AG09309 (cell line): ENCODE measurements around the gene GPC5.

Experiments used
- DNase-seq: peaks from one replicate; pipeline ENCODE4 v3.0.0-alpha.2; 2010; ENCODE audit warnings: low read depth
- H3K4me3 ChIP-seq: 2 replicates; pipeline ENCODE4 v1.5.1; 2011; ENCODE audit warnings: mild to moderate bottlenecking, low read depth, low read length, moderate library complexity; ENCODE audit not compliant: control insufficient read depth
- TF ChIP-seq, protein P1 (sequence below): IDR thresholded peaks from 2 replicates; pipeline ENCODE4 v1.5.1; 2011; ENCODE audit warnings: mild to moderate bottlenecking, low read depth, low read length, inconsistent platforms; ENCODE audit not compliant: insufficient read depth, control insufficient read depth; ENCODE audit errors: missing control alignments

The GPC5 gene

DNA sequence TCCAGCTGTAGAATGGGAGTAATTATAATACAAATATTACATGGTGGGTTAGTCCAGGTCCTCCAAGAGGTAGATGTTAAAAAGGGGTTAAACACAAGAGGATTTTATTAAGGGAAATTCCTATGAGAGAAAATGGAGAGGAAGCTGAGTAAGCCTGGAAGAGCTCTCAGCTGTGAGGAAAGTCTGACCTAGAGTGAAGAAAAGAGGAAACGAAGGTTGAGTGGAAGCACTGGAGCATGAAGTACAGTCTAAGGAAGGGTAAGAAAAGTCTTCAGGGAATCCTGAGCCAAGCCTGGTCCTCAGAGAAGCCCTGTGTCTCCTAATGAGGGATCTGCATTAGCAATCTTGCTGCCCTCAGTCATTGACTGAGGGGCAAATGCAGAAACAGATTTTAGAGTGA, 506.2 kb downstream of the GPC5 start:
- TF ChIP-seq, protein P1, sequence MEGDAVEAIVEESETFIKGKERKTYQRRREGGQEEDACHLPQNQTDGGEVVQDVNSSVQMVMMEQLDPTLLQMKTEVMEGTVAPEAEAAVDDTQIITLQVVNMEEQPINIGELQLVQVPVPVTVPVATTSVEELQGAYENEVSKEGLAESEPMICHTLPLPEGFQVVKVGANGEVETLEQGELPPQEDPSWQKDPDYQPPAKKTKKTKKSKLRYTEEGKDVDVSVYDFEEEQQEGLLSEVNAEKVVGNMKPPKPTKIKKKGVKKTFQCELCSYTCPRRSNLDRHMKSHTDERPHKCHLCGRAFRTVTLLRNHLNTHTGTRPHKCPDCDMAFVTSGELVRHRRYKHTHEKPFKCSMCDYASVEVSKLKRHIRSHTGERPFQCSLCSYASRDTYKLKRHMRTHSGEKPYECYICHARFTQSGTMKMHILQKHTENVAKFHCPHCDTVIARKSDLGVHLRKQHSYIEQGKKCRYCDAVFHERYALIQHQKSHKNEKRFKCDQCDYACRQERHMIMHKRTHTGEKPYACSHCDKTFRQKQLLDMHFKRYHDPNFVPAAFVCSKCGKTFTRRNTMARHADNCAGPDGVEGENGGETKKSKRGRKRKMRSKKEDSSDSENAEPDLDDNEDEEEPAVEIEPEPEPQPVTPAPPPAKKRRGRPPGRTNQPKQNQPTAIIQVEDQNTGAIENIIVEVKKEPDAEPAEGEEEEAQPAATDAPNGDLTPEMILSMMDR = no peak
- H3K4me3 ChIP-seq = no peak overlapping the region
- DNase-seq = no peak

DNA sequence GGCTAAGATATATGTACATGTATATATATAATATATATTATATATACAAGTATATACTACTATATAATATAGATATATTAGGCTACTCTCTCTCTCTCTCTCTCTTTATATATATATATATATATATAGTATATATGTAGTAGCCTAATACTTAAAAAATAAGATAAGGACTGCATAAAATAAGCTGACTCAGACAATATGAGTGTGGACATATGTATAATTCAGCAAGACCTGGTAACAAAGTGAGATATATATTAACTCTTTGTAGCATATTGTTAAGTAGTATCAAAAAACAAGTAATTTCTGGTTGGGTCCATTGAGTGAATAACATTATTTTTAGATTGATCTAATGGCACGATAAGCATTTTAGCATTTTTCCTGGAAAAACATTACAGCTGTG, 509.0 kb downstream of the GPC5 start:
- TF ChIP-seq, protein P1 = no peak
- no peak for DNase-seq
- H3K4me3 ChIP-seq = no peak overlapping the region

DNA sequence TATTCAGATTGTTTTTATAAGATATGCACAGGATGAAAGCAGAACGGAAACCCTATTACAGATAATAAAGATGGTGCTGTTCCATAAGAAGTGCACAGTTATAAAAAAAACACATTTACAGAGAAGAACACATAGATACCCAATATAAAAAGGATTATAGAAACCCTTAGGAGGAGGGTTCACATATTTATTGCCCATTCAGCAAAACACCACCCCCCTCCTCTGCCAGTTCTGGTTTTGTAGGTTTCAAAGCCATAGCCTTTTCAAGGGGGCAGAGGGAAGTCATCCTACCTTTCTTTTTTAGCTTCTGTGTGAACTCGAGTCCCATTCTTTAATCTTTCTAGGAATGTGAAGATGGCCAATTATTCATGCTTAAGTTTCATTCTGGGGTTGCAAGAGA, 511.2 kb downstream of the GPC5 start:
- TF ChIP-seq, protein P1 = no peak
- H3K4me3 ChIP-seq = no peak overlapping the region
- no peak for DNase-seq

DNA sequence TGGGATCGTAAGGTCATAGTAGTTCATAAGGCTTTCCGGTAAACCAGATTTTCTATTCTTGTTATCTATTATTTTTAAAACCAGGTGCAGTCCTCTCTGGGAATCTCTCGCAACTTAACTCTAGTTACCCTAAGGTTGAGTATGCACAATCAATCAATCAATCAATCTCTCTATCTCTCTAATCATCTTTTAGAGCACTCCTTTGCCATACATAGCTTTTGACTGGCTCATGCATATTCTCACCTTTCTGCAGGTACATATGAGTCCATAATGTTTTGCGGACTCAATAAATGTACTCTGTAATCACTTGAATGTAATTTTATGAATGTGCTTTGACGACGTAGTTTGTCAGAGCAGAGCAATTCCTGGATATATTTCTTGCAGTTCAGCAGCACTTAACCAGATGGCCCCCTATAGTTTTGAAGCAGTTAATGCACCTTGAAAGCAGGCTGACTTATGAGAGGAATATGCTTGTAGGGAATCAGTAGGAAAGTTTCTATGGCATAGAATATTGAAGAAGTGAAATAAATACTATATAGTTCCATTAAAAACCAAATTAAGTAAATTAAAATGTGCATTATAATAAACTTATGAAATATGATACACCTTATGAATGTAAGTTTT, 524.7 kb downstream of the GPC5 start:
- DNase-seq = no peak
- TF ChIP-seq, protein P1 = no peak
- no peak overlapping the region for H3K4me3 ChIP-seq

DNA sequence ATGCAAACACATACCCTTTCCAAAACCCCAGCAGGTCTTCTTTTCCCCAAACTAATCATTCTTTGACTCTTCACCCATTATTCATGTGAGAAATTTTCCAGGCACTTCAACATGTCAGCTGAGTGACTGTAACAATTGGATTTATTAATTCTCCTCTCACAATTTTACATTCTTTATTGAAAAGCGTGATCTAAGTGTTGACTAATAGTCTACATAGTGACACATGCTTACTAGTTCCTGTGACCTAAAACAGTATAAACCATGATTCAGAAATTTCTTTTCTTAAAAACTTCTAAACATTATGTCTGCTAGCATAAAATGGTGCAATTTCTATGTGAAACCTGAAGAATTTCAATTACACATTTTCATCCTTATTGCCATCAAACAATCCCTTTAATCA, 532.3 kb downstream of the GPC5 start:
- DNase-seq = no peak
- H3K4me3 ChIP-seq = no peak overlapping the region
- TF ChIP-seq, protein P1 = no peak

DNA sequence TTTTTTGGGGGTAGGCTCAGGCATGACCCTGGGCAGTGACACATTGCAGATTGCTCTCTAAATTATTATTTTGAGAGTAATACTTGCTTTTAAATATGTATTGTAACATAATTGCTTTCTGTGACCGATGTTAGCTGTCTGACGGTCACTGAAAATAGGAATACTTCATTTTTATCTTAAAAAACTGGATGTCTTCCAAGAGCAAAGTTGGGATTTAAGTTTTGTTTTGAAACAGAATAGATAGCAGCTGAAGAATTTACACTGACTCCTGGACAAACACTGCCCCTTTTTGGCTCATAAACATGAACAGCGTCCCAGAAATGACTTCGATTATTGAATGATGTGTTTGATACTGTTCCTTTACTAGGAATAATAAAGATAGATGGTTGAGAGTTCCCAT, 535.9 kb downstream of the GPC5 start:
- H3K4me3 ChIP-seq = no peak overlapping the region
- TF ChIP-seq, protein P1 = no peak
- no peak for DNase-seq
